ENCODE measurements around the gene TSHZ2.

TSHZ2 gene

GRCh38 chr20:53073636-53074415 is 101.7 kb downstream of the TSHZ2 start:
- no peak for TF ChIP-seq TEAD4 (IDR thresholded peaks at IDR 0.05)
- no peak for TF ChIP-seq RAD21 (IDR thresholded peaks at IDR 0.05; ENCODE audit: low read depth)
- TF ChIP-seq ZBTB7A (IDR thresholded peaks at IDR 0.05; ENCODE audit: low read depth): no peak
- no peak for TF ChIP-seq YY1 (IDR thresholded peaks at IDR 0.05; ENCODE audit: low read depth)
- TF ChIP-seq REST (IDR thresholded peaks at IDR 0.05; ENCODE audit: low read depth): no peak
- TF ChIP-seq CEBPB (IDR thresholded peaks at IDR 0.05): no peak
- no peak for TF ChIP-seq EGR1 (IDR thresholded peaks at IDR 0.05)
- no peak for TF ChIP-seq CREB1 (IDR thresholded peaks at IDR 0.05; ENCODE audit: low read depth)
- TF ChIP-seq TCF12 (IDR thresholded peaks at IDR 0.05; ENCODE audit: low read depth): no peak
- no peak for TF ChIP-seq USF1 (IDR thresholded peaks at IDR 0.05)
- no peak for TF ChIP-seq TAF1 (IDR thresholded peaks at IDR 0.05; ENCODE audit: low read depth)
- no peak for TF ChIP-seq NFIC (IDR thresholded peaks at IDR 0.05)
- no peak for TF ChIP-seq EP300 (IDR thresholded peaks at IDR 0.05; ENCODE audit: borderline replicate concordance)
- TF ChIP-seq, protein P1, sequence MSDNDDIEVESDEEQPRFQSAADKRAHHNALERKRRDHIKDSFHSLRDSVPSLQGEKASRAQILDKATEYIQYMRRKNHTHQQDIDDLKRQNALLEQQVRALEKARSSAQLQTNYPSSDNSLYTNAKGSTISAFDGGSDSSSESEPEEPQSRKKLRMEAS (IDR thresholded peaks at IDR 0.05): no peak

GRCh38 chr20:53074811-53075314 is 102.7 kb downstream of the TSHZ2 start:
- no peak for TF ChIP-seq CEBPB (IDR thresholded peaks at IDR 0.05)
- no peak for TF ChIP-seq TEAD4 (IDR thresholded peaks at IDR 0.05)
- no peak for TF ChIP-seq EGR1 (IDR thresholded peaks at IDR 0.05)
- TF ChIP-seq USF1 (IDR thresholded peaks at IDR 0.05): no peak
- no peak for TF ChIP-seq EP300 (IDR thresholded peaks at IDR 0.05; ENCODE audit: borderline replicate concordance)
- no peak for TF ChIP-seq TCF12 (IDR thresholded peaks at IDR 0.05; ENCODE audit: low read depth)
- TF ChIP-seq REST (IDR thresholded peaks at IDR 0.05; ENCODE audit: low read depth): no peak
- TF ChIP-seq, protein P1 (IDR thresholded peaks at IDR 0.05): no peak
- TF ChIP-seq NFIC (IDR thresholded peaks at IDR 0.05): no peak
- TF ChIP-seq ZBTB7A (IDR thresholded peaks at IDR 0.05; ENCODE audit: low read depth): no peak
- TF ChIP-seq TAF1 (IDR thresholded peaks at IDR 0.05; ENCODE audit: low read depth): no peak
- no peak for TF ChIP-seq RAD21 (IDR thresholded peaks at IDR 0.05; ENCODE audit: low read depth)
- TF ChIP-seq FOXM1 (IDR thresholded peaks at IDR 0.05; ENCODE audit: borderline replicate concordance, low read depth): no peak

GRCh38 chr20:53076668-53077067 is 104.5 kb downstream of the TSHZ2 start:
- TF ChIP-seq EP300 (IDR thresholded peaks at IDR 0.05; ENCODE audit: borderline replicate concordance): no peak
- no peak for TF ChIP-seq ZBTB7A (IDR thresholded peaks at IDR 0.05; ENCODE audit: low read depth)
- TF ChIP-seq NFIC (IDR thresholded peaks at IDR 0.05): no peak
- no peak for TF ChIP-seq TCF12 (IDR thresholded peaks at IDR 0.05; ENCODE audit: low read depth)
- TF ChIP-seq, protein P1 (IDR thresholded peaks at IDR 0.05): no peak
- TF ChIP-seq TEAD4 (IDR thresholded peaks at IDR 0.05): no peak
- no peak for TF ChIP-seq EGR1 (IDR thresholded peaks at IDR 0.05)
- TF ChIP-seq CREB1 (IDR thresholded peaks at IDR 0.05; ENCODE audit: low read depth): no peak
- TF ChIP-seq REST (IDR thresholded peaks at IDR 0.05; ENCODE audit: low read depth): no peak
- no peak for TF ChIP-seq TAF1 (IDR thresholded peaks at IDR 0.05; ENCODE audit: low read depth)
- TF ChIP-seq RAD21 (IDR thresholded peaks at IDR 0.05; ENCODE audit: low read depth): no peak
- no peak for TF ChIP-seq YY1 (IDR thresholded peaks at IDR 0.05; ENCODE audit: low read depth)

Data from Ishikawa (cell line).